Mucosa of rectum (tissue), 2 donors: ENCODE results near the gene HMOX1.
"Not testable (repeated sequence)": the region's sequence is repeated elsewhere in the genome, so short reads cannot be mapped to it uniquely, and the experiment has no call there.

Experiments
- H3K27ac ChIP-seq, 2 donors: one replicate each; pipeline ENCODE4 v1.7.0; 2013; ENCODE audit warnings: inconsistent platforms in 2 of 2, low read depth in 2 of 2, low read length in 2 of 2
- H3K27me3 ChIP-seq, 2 donors: one replicate each; pipeline ENCODE4 v1.7.0; 2013; ENCODE audit warnings: low read length in 2 of 2; ENCODE audit not compliant: control insufficient read depth in 2 of 2, insufficient read depth in 2 of 2
- H3K36me3 ChIP-seq, 2 donors: one replicate each; pipeline ENCODE4 v1.7.0; 2013; ENCODE audit warnings: low read length in 2 of 2; ENCODE audit not compliant: control insufficient read depth in 2 of 2, insufficient read depth in 2 of 2
- H3K4me1 ChIP-seq, 2 donors: one replicate each; pipeline ENCODE4 v1.7.0; 2013; ENCODE audit warnings: low read length in 2 of 2, mild to moderate bottlenecking in 1 of 2; ENCODE audit not compliant: control insufficient read depth in 2 of 2, insufficient read depth in 2 of 2
- H3K4me3 ChIP-seq, 2 donors: one replicate each; pipeline ENCODE4 v1.7.0; 2013; ENCODE audit warnings: low read length in 2 of 2
- H3K9ac ChIP-seq, 2 donors: one replicate each; pipeline ENCODE4 v1.7.0; 2013; ENCODE audit warnings: low read length in 2 of 2, low read depth in 1 of 2, mild to moderate bottlenecking in 1 of 2
- H3K9me3 ChIP-seq, 2 donors: one replicate each; pipeline ENCODE4 v1.7.0; 2013; ENCODE audit warnings: low read length in 2 of 2; ENCODE audit not compliant: control insufficient read depth in 2 of 2
- donor health status: healthy.
- donor health status: Normal muscosa, but diverticular disease.

HMOX1 gene

GRCh38 chr22:35350539-35351503 is 30.1 kb upstream of the HMOX1 start:
- Histone ChIP-seq H3K27ac (peak overlapping the region; percentile 7 to 44), H3K9me3 (no peaks in the 10 kb centered on the region), H3K4me3 (peak overlapping the region; percentile 64 to 71), H3K4me1 (peaks cover 18 to 22% of the 10 kb centered on the region in 2 donors), H3K36me3 (peaks cover 0 to 2% of the 10 kb centered on the region in 2 donors), H3K9ac (peak overlapping the region; percentile 52 to 54), H3K27me3 (no peaks in the 10 kb centered on the region)

GRCh38 chr22:35352214-35353111 is 28.4 kb upstream of the HMOX1 start:
- Histone ChIP-seq H3K27me3 (no peaks in the 10 kb centered on the region), H3K4me3 (no peak overlapping the region), H3K36me3 (no peaks in the 10 kb centered on the region), H3K4me1 (peaks cover 18 to 22% of the 10 kb centered on the region in 2 donors), H3K9me3 (no peaks in the 10 kb centered on the region), H3K27ac (peak overlapping the region; percentile 60 to 78), H3K9ac (peak overlapping the region in 1 of 2 donors; percentile 17)

DNA sequence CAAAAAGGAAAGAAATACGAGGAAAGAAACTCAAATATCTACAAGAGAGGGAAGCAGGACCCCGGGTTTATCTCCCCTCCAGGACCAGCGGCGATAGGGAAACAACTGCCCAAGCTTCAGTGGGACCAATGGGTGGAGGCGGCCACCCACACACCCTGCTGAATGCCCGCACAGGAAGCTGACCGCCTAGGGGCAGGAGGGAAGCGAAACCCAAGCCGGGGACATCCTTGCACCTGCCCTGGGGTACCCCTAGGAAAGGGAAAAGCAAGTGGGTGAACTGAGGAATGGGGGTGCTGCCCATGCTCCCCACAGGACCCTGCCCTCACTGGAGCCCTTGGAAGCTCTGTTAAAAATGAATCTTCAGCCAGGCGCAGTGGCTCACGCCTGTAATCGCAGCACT is 27.6 kb upstream of the HMOX1 start:
- H3K4me3 ChIP-seq = no peak overlapping the region
- no peaks in the 10 kb centered on the region for H3K27me3 ChIP-seq
- no peaks in the 10 kb centered on the region for H3K9me3 ChIP-seq
- no peaks in the 10 kb centered on the region for H3K36me3 ChIP-seq
- H3K27ac ChIP-seq = peak overlapping the region; percentile 60 to 78
- peaks cover 18 to 22% of the 10 kb centered on the region in 2 donors for H3K4me1 ChIP-seq
- H3K9ac ChIP-seq = no peak overlapping the region

DNA sequence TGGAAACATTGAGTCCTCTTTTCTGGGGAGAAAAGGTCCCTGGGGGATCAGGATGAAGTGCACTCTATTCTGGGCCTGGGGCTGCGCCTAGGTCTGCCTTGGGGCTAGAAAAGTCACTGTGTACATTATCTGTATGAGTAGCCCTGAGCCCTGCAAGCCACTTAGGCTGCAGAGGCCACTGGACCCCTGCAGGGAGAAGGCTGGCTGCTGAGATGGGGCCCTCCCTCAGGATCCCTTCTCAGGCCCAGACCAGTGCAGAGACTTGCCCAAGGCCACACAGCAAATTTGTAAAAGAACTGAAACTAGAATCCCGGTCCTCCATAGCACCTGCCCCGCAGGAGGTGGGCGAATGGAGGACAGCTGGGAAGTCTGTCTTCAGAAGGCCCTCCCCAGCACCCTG is 26.8 kb upstream of the HMOX1 start:
- Histone ChIP-seq H3K27me3 (no peaks in the 10 kb centered on the region), H3K36me3 (no peaks in the 10 kb centered on the region), H3K27ac (no peak overlapping the region), H3K9me3 (no peaks in the 10 kb centered on the region), H3K9ac (no peak overlapping the region), H3K4me3 (no peak overlapping the region), H3K4me1 (peaks cover 18 to 22% of the 10 kb centered on the region in 2 donors)

DNA sequence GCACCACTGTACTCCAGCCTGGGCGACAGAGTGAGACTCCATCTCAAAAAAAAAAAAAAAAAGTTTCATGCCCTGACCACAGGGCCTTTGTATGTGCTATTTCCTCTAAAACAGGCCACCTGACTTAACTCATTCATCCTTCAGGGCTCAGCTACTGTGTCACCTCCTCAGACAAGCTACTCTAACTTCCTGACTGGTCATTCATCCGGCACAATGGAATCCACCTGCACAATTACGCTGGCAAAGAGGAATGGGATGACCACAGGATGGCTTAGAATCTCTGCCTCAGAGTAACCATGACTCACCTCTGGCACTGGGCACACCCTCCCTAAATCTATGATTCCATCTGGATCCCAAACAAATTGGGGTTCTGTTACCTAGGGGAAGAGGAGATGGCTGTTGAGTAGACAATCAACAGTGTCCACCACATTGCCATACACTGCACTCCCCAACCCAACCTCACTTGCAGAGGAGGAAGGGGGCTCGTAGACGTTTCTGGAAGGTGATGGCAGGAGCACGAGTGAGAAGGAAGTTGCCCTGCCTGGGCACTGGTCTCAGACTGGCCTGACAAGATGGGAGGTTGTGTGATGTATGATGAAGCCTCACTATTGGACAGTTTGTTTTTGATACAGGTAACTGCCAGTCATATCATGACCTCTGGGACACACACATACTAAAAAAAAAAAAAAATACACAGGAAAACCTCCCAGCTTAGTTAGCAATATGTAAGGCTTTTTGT is 22.8 kb upstream of the HMOX1 start:
- Histone ChIP-seq H3K36me3 (no peaks in the 10 kb centered on the region), H3K27me3 (no peaks in the 10 kb centered on the region), H3K9me3 (no peaks in the 10 kb centered on the region), H3K27ac (no peak overlapping the region), H3K4me3 (no peak overlapping the region), H3K9ac (no peak overlapping the region), H3K4me1 (peaks cover 0 to 3% of the 10 kb centered on the region in 2 donors)

DNA sequence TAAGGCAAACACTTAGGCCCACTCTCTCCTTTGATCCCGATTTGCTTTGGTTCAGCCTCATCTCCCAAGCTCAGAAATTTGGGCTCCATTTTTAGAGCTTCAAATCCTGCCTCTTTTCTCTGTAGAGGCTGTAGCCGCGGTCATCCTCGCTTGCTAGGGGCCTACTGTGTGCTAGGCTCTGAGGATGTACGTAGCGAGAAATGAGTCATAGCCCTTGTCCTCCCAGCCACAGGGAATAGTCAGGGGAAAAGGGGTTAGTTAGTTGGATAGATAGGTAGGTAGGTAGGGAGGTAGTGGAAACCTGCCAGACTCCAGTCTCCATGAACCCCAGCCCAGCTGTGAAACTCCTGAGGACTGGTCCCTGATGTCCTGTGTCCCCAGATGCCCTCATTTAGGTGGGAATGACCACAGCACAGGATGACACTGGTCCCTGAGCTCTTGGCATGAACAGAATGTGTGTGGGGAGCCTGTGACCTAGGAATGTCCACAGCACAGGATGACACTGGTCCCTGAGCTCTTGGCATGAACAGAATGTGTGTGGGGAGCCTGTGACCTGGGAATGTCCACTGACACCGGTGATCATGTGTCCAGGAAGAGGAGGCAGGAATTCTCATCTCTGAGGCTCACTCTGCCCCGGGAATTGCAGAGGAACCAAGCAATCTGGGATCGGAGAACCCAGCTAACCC is 21.4 kb upstream of the HMOX1 start:
- Histone ChIP-seq H3K4me3 (no peak overlapping the region), H3K36me3 (no peaks in the 10 kb centered on the region), H3K27me3 (no peaks in the 10 kb centered on the region), H3K9me3 (no peaks in the 10 kb centered on the region), H3K4me1 (no peaks in the 10 kb centered on the region), H3K27ac (no peak overlapping the region), H3K9ac (no peak overlapping the region)

DNA sequence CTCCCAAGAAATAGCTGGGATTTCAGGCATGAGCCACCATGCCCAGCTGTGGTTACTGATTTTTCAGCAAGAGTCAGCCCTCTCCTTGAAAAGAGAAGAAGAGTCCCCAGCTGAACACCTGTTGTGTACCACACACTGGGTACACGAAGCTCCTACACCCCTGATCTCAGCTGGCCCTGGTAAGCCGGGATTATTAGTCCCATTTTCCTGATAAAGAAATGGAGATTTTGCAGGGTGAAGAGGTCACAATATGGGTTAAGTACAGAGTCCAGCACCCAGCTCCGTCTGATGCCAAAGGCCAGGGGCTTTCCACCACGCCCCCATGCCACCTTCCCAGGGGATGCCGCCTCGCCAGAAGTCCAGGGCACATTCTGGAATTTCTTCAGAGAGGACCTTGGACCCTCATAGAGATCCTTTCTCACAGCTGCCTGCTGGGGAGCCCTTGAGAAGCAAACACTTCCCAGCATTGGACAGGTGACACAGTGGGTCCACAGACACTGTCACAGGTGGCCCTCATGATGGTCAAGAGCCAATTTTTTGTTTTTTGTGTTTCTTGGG is 19.8 kb upstream of the HMOX1 start:
- Histone ChIP-seq H3K27ac (no peak overlapping the region), H3K4me3 (no peak overlapping the region), H3K4me1 (no peaks in the 10 kb centered on the region), H3K9ac (no peak overlapping the region), H3K9me3 (no peaks in the 10 kb centered on the region), H3K36me3 (no peaks in the 10 kb centered on the region), H3K27me3 (no peaks in the 10 kb centered on the region)

DNA sequence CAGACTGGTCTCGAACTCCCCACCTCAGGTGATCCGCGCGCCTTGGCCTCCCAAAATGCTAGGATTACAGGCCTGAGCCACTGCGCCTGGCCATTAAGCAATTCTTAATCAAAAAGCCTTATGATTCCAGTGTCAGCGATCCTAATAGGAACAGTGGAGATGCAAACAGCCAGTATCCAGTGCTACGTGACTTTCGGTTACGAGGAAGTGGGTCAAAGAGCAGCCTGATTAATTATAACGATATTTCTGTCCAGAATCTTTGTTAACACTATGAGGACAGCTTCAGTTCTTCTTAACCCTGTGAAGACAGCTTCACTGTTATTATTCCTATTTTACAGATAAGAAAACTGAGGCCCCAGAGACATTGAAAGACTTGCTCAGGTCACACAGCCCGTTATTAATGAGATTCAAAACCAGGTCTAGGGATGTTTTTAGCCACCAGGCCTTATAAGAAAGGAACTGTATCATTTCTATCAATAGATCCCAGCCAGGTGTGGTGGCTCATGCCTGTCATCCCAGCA is 17.3 kb upstream of the HMOX1 start:
- H3K4me3 ChIP-seq = no peak overlapping the region
- no peaks in the 10 kb centered on the region for H3K9me3 ChIP-seq
- H3K9ac ChIP-seq = no peak overlapping the region
- no peaks in the 10 kb centered on the region for H3K36me3 ChIP-seq
- H3K27ac ChIP-seq = no peak overlapping the region
- no peaks in the 10 kb centered on the region for H3K27me3 ChIP-seq
- H3K4me1 ChIP-seq = peaks cover 3 to 16% of the 10 kb centered on the region in 2 donors

- not testable (repeated sequence) for H3K36me3 ChIP-seq, H3K27ac ChIP-seq, H3K27me3 ChIP-seq, H3K9ac ChIP-seq, H3K9me3 ChIP-seq, H3K4me3 ChIP-seq
- peaks cover 3 to 16% of the 10 kb centered on the region in 2 donors for H3K4me1 ChIP-seq
Measured at GRCh38 chr22:35364230-35364629, 16.7 kb upstream of the HMOX1 start.
